ENCODE data around the gene IFNAR1. TPM values are rescaled to one million over a fixed set of nuclear protein-coding genes. Genes with fewer than 3 reads are reported as not detected.
"Not testable (repeated sequence)": the region's sequence is repeated elsewhere in the genome, so short reads cannot be mapped to it uniquely, and the experiment has no call there.

Gene IFNAR1
- total RNA-seq, 1 donor from 2014 or later = 18.9 TPM

DNA sequence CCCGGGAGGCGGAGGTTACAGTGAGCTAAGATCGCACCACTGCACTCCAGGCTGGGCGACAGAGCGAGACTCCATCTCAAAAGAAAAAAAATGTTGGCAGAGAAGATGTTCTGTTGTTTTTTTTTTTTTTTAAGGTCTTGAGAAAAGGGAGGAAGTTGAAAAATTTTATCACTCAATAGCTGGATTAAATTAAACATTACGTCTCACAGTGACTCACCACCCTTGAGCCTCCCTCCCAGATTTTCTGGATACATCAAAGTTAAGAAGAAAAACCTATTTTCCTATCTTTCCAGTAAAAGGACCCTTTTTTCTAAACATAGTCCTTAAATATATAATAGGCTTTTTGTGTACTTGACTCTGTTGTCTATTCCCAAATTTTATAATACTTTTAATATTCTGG, 35.5 kb downstream of the IFNAR1 start:
- peaks cover 28% of the 10 kb centered on the region for H3K27me3 Mint-ChIP-seq (ENCODE audit: low read depth)
- H3K9me3 Mint-ChIP-seq = no peaks in the 10 kb centered on the region
- TF ChIP-seq, protein P1, sequence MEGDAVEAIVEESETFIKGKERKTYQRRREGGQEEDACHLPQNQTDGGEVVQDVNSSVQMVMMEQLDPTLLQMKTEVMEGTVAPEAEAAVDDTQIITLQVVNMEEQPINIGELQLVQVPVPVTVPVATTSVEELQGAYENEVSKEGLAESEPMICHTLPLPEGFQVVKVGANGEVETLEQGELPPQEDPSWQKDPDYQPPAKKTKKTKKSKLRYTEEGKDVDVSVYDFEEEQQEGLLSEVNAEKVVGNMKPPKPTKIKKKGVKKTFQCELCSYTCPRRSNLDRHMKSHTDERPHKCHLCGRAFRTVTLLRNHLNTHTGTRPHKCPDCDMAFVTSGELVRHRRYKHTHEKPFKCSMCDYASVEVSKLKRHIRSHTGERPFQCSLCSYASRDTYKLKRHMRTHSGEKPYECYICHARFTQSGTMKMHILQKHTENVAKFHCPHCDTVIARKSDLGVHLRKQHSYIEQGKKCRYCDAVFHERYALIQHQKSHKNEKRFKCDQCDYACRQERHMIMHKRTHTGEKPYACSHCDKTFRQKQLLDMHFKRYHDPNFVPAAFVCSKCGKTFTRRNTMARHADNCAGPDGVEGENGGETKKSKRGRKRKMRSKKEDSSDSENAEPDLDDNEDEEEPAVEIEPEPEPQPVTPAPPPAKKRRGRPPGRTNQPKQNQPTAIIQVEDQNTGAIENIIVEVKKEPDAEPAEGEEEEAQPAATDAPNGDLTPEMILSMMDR (conservative IDR thresholded peaks at IDR 0.05) = no peak
- H3K4me3 Mint-ChIP-seq = no peak overlapping the region
- peaks cover 8% of the 10 kb centered on the region for H3K36me3 Mint-ChIP-seq (ENCODE audit: low read depth)
- DNase-seq (ENCODE audit: low read depth, low spot score) = no peak
- H3K4me1 Mint-ChIP-seq = peaks cover 13% of the 10 kb centered on the region
- no peak overlapping the region for H3K27ac Mint-ChIP-seq (ENCODE audit: unreplicated experiment)

DNA sequence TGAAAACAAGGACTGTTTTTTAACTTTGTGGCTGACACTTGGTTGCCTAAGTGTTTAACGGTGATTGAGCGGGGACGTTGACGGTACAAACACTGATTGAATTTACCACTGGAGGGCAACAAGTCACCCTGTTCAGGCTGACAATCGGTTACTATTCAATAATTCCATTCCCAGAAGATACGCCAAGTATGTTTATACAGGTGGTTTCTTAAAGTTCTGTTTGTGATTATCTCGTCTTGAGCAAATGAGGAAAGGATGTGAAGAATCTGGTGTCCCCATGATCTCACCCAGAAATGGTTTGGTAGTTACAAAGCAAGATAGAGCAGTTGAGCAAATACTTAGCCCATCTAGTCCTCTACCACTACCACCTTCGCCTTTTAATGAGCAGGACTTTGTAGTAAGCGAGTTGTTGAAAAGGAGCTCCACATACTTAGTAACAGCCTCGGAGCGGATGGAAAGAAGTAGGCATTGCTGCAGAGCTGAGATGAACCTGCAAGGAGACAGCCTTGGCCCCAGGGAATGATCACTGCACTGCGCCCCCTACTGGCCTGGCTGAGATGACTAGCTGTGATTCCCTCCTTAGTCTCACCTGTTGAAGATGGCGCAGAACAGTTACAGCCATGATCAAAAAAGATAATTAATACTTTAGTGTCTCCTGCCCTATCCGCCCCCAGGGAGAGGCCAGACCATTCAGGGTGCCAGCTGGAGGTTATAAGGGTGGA, 36.3 kb downstream of the IFNAR1 start:
- peaks cover 29% of the 10 kb centered on the region for H3K27me3 Mint-ChIP-seq (ENCODE audit: low read depth)
- peaks cover 13% of the 10 kb centered on the region for H3K4me1 Mint-ChIP-seq
- no peaks in the 10 kb centered on the region for H3K9me3 Mint-ChIP-seq
- no peak overlapping the region for H3K27ac Mint-ChIP-seq (ENCODE audit: unreplicated experiment)
- H3K4me3 Mint-ChIP-seq = peak overlapping the region; percentile 7
- TF ChIP-seq, protein P1 (conservative IDR thresholded peaks at IDR 0.05) = peak; percentile 95
- peak; percentile 71 for DNase-seq (ENCODE audit: low read depth, low spot score)
- H3K36me3 Mint-ChIP-seq (ENCODE audit: low read depth) = peaks cover 6% of the 10 kb centered on the region

DNA sequence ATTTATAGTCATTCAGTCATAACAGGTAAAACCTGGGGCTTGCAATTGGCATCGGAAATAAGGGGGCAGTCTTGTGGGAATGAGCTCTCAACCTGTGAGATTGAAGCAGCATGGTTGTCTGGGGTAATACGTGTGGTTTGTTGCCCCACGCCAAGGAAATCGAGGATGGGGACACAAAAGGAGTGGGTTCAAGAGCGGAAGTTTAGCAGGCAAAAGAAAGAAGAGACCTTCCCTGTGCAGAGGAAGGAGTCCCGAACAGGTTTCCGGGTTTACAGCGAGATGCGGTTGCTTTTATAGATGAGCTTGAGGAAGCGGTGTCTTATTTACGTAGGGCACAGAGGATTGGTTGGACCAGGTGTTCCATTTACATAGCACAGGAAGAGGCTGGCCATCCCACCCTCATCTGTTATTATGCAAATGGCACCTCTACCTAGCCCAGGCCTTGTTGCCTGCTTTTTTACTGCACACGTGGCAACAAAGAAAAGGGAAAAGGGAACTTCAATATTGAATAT, 37.3 kb downstream of the IFNAR1 start:
- peaks cover 13% of the 10 kb centered on the region for H3K4me1 Mint-ChIP-seq
- H3K27me3 Mint-ChIP-seq (ENCODE audit: low read depth) = peaks cover 33% of the 10 kb centered on the region
- TF ChIP-seq, protein P1 (conservative IDR thresholded peaks at IDR 0.05) = no peak
- no peak overlapping the region for H3K27ac Mint-ChIP-seq (ENCODE audit: unreplicated experiment)
- H3K9me3 Mint-ChIP-seq = peaks cover 4% of the 10 kb centered on the region
- no peak for DNase-seq (ENCODE audit: low read depth, low spot score)
- H3K36me3 Mint-ChIP-seq (ENCODE audit: low read depth) = peaks cover 2% of the 10 kb centered on the region
- H3K4me3 Mint-ChIP-seq = peak overlapping the region; percentile 1

DNA sequence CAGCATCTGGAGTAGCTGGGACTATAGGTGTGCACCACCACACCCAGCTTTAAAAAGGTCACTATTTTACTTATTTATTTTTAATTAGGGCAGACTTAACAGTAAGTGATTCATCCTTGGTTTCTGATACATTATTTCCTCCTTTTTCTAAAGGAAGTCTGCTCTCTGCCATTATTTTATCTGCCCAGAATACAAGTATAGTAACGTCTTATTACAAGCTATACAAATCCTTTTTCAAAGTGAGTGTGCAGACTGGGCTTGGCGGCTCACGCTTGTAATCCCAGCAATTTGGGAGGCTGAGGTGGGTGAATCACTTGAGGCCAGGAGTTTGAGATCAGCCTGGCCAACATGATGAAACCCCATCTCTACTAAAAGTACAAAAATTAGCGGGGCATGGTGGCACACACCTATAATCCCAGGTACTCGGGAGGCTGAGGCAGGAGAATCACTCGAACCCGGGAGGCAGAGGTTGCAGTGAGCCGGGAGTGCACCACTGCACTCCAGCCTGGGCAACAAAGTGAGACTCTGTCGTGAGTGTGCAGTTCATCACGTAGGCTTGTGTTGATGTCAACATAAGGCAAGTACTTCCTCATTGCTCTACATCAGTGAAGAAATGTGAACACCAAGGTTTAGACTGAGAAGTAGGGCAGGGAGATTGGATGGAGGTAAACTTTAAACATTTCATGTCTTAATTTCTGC, 39.3 kb downstream of the IFNAR1 start:
- not testable (repeated sequence) for H3K9me3 Mint-ChIP-seq; DNase-seq (ENCODE audit: low read depth, low spot score); H3K27ac Mint-ChIP-seq (ENCODE audit: unreplicated experiment); H3K4me3 Mint-ChIP-seq
- peaks cover 33% of the 10 kb centered on the region for H3K27me3 Mint-ChIP-seq (ENCODE audit: low read depth)
- peaks cover 13% of the 10 kb centered on the region for H3K4me1 Mint-ChIP-seq
- H3K36me3 Mint-ChIP-seq (ENCODE audit: low read depth) = peaks cover 11% of the 10 kb centered on the region

DNA sequence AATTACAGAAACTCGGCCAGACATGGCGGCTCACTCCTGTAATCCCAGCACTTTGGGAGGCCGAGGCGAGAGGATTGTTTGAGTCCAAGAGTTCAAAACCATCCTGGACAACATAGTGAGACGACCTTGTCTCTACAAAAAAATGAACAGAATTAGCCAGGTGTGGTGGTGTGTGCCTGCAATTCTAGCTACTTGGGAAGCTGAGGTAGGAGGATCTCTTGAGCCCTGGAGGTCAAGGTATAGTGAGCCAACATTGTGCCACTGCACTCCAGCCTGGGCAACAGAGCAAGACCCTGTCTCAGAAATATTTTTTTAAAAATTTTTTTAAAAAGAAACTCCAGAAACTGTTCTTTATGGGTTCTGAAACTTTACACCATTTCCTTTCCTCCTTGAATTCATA, 40.1 kb downstream of the IFNAR1 start:
- Mint-ChIP-seq H3K4me3 (no peak overlapping the region), H3K27me3 (ENCODE audit: low read depth) (peaks cover 35% of the 10 kb centered on the region), H3K36me3 (ENCODE audit: low read depth) (peaks cover 11% of the 10 kb centered on the region), H3K27ac (ENCODE audit: unreplicated experiment) (no peak overlapping the region), H3K4me1 (peaks cover 13% of the 10 kb centered on the region), H3K9me3 (peaks cover 9% of the 10 kb centered on the region)
- TF ChIP-seq, protein P1 (conservative IDR thresholded peaks at IDR 0.05) = no peak
- DNase-seq (ENCODE audit: low read depth, low spot score) = no peak
